Measurements from ENCODE around the gene GP5. TPM values are rescaled to one million over a fixed set of nuclear protein-coding genes. Genes with fewer than 3 reads are reported as not detected.

Gene GP5
- total and polyA plus RNA-seq, 2 donors (not counting 1 experiment from before 2014, with no cell fraction given), result 0.01 to 0.15 TPM

DNA sequence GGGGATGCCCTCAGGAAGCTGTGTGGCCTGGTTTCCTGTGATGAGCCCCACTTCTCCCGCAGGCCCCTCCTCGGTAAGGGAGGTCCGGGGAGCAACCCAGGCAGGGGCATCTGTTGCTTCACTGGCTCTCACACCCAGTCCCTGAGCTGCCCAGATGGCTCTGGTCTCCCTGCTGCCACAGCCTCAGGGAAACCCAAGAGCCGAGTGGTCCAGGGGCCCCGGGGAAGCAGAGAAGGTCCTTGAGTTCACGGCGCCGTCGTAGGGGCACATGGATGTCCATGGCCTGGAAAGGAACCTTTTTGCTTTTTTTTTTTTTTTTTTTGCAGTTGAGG, 16.2 kb downstream of the GP5 start:
- Mint-ChIP-seq H3K27me3 (peaks cover 33% of the 10 kb centered on the region), H3K9me3 (ENCODE audit: insufficient read depth) (no peaks in the 10 kb centered on the region), H3K27ac (no peak overlapping the region), H3K4me3 (no peak overlapping the region), H3K4me1 (no peaks in the 10 kb centered on the region)
- H2AFZ ChIP-seq (ENCODE audit: insufficient read depth, low read depth, low read length, poor library complexity, severe bottlenecking), result no peak overlapping the region
- ChIA-PET CTCF (no interaction called here), POLR2A (no interaction called here)
- no peak overlapping the region for H3K27ac ChIP-seq (ENCODE audit: low read length in 2 of 2)
- H3K27me3 ChIP-seq (replicated peaks in 1 of 4; ENCODE audit: control extremely low read depth in 1 of 4, control insufficient read depth in 3 of 4, insufficient read depth in 4 of 4, low read length in 3 of 4), result peaks cover 0 to 6% (median 1%) of the 10 kb centered on the region in 4 experiments
- no peaks in the 10 kb centered on the region for H3K79me2 ChIP-seq (ENCODE audit: control insufficient read depth, insufficient read depth, low read length)
- TF ChIP-seq EZH2 (IDR thresholded peaks at IDR 0.05; ENCODE audit: borderline replicate concordance, insufficient read depth, low read depth, low read length, poor library complexity, severe bottlenecking), result no peak
- TF ChIP-seq, protein P1, sequence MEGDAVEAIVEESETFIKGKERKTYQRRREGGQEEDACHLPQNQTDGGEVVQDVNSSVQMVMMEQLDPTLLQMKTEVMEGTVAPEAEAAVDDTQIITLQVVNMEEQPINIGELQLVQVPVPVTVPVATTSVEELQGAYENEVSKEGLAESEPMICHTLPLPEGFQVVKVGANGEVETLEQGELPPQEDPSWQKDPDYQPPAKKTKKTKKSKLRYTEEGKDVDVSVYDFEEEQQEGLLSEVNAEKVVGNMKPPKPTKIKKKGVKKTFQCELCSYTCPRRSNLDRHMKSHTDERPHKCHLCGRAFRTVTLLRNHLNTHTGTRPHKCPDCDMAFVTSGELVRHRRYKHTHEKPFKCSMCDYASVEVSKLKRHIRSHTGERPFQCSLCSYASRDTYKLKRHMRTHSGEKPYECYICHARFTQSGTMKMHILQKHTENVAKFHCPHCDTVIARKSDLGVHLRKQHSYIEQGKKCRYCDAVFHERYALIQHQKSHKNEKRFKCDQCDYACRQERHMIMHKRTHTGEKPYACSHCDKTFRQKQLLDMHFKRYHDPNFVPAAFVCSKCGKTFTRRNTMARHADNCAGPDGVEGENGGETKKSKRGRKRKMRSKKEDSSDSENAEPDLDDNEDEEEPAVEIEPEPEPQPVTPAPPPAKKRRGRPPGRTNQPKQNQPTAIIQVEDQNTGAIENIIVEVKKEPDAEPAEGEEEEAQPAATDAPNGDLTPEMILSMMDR (IDR thresholded peaks at IDR 0.05), result no peak
- intact Hi-C loops (cut with micrococcal nuclease), result no loop called here
- DNase-seq, result no peak
- no peaks in the 10 kb centered on the region for H3K9me3 ChIP-seq (ENCODE audit: control extremely low read depth in 1 of 3, control insufficient read depth in 2 of 3, insufficient read depth in 1 of 3, low read length in 2 of 3)
- no peaks in the 10 kb centered on the region for H3K36me3 ChIP-seq (replicated peaks in 1 of 2; ENCODE audit: control extremely low read depth in 1 of 2, control insufficient read depth in 1 of 2, extremely low read depth in 1 of 2, insufficient read depth in 2 of 2, low read length in 1 of 2)
- no peak overlapping the region for H3K9ac ChIP-seq (ENCODE audit: low read length)
- 81% methylated on average over 9 of the region's 9 CpGs for WGBS (ENCODE audit: insufficient coverage)
- no peak overlapping the region for H3K4me3 ChIP-seq (ENCODE audit: control extremely low read depth in 1 of 5, extremely low read depth in 1 of 5, insufficient read depth in 1 of 5, low read depth in 2 of 5, low read length in 4 of 5)
- H4K20me1 ChIP-seq (ENCODE audit: control insufficient read depth, insufficient read depth, low read length, poor library complexity, severe bottlenecking), result no peaks in the 10 kb centered on the region
- no peak for ATAC-seq (ENCODE audit: low read depth)
- H3K4me1 ChIP-seq (ENCODE audit: control insufficient read depth in 2 of 2, insufficient read depth in 2 of 2, low read length in 2 of 2), result no peaks in the 10 kb centered on the region
- H3K4me2 ChIP-seq (replicated peaks; ENCODE audit: low read depth, low read length, poor library complexity, severe bottlenecking), result no peak overlapping the region

DNA sequence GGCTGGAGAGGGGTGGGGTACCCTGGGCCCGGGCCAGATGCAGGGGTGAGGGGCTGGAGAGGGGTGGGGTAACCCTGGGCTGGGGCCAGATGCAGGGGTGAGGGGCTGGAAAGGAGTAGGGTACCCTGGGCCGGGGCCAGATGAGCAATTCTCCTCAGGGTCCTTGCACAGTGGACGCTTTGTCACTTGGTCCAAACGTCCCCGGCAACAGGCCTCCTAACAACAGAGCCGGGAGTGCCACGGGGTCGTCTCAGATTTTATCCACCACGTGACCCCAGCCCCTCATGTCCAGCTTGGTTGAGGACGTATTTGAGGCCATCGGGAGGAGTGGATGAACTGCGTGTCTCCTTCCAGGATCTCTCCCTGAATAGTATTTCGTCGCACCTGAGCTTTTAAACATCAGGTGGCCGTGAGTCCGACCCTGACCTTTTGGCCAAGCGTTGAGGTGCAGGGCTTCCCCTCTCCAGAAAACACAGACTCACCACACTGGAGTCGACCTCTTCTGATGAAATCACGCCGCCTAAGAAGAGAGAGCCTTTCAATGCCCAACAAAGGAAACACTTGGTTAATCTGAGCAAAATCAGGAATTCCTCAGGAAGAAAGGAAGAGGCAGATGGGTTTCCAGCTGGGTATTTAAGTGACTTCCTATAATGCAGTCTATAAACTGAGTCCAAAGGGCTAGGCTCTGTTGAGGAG, 16.7 kb downstream of the GP5 start:
- Mint-ChIP-seq H3K4me1 (no peaks in the 10 kb centered on the region), H3K9me3 (ENCODE audit: insufficient read depth) (no peaks in the 10 kb centered on the region), H3K27ac (no peak overlapping the region), H3K4me3 (no peak overlapping the region), H3K27me3 (peaks cover 33% of the 10 kb centered on the region)
- H3K27ac ChIP-seq (ENCODE audit: low read length in 2 of 2), result no peak overlapping the region
- no peak overlapping the region for H2AFZ ChIP-seq (ENCODE audit: insufficient read depth, low read depth, low read length, poor library complexity, severe bottlenecking)
- peaks cover 0 to 6% (median 1%) of the 10 kb centered on the region in 4 experiments for H3K27me3 ChIP-seq (replicated peaks in 1 of 4; ENCODE audit: control extremely low read depth in 1 of 4, control insufficient read depth in 3 of 4, insufficient read depth in 4 of 4, low read length in 3 of 4)
- H3K79me2 ChIP-seq (ENCODE audit: control insufficient read depth, insufficient read depth, low read length), result no peaks in the 10 kb centered on the region
- H3K9ac ChIP-seq (ENCODE audit: low read length), result no peak overlapping the region
- DNase-seq, result no peak
- WGBS (ENCODE audit: insufficient coverage), result 92% methylated on average over 17 of the region's 20 CpGs
- no peak for ATAC-seq (ENCODE audit: low read depth)
- H4K20me1 ChIP-seq (ENCODE audit: control insufficient read depth, insufficient read depth, low read length, poor library complexity, severe bottlenecking), result no peaks in the 10 kb centered on the region
- no peak for TF ChIP-seq EZH2 (IDR thresholded peaks at IDR 0.05; ENCODE audit: borderline replicate concordance, insufficient read depth, low read depth, low read length, poor library complexity, severe bottlenecking)
- TF ChIP-seq, protein P1 (IDR thresholded peaks at IDR 0.05), result no peak
- CTCF ChIA-PET, result no interaction called here
- POLR2A ChIA-PET, result no interaction called here
- no peaks in the 10 kb centered on the region for H3K9me3 ChIP-seq (ENCODE audit: control extremely low read depth in 1 of 3, control insufficient read depth in 2 of 3, insufficient read depth in 1 of 3, low read length in 2 of 3)
- no peak overlapping the region for H3K4me3 ChIP-seq (ENCODE audit: control extremely low read depth in 1 of 5, extremely low read depth in 1 of 5, insufficient read depth in 1 of 5, low read depth in 2 of 5, low read length in 4 of 5)
- H3K4me1 ChIP-seq (ENCODE audit: control insufficient read depth in 2 of 2, insufficient read depth in 2 of 2, low read length in 2 of 2), result no peaks in the 10 kb centered on the region
- intact Hi-C loops (cut with micrococcal nuclease), result no loop called here
- no peaks in the 10 kb centered on the region for H3K36me3 ChIP-seq (replicated peaks in 1 of 2; ENCODE audit: control extremely low read depth in 1 of 2, control insufficient read depth in 1 of 2, extremely low read depth in 1 of 2, insufficient read depth in 2 of 2, low read length in 1 of 2)
- H3K4me2 ChIP-seq (replicated peaks; ENCODE audit: low read depth, low read length, poor library complexity, severe bottlenecking), result no peak overlapping the region
